Ishikawa (cell line): ENCODE results near the gene COL26A1.

Source experiments
- CEBPB ChIP-seq: IDR thresholded peaks from 2 replicates; pipeline ENCODE4 v1.6.1; 2012
- CREB1 ChIP-seq: IDR thresholded peaks from 2 replicates; pipeline ENCODE4 v1.6.1; 2012; ENCODE audit warnings: low read depth
- EGR1 ChIP-seq: IDR thresholded peaks from 2 replicates; pipeline ENCODE4 v1.6.1; 2012
- EP300 ChIP-seq: IDR thresholded peaks from 2 replicates; pipeline ENCODE4 v1.6.1; 2012; ENCODE audit warnings: borderline replicate concordance
- FOXM1 ChIP-seq: IDR thresholded peaks from 2 replicates; pipeline ENCODE4 v1.6.1; 2012; ENCODE audit warnings: low read depth, borderline replicate concordance
- MAX ChIP-seq: IDR thresholded peaks from 2 replicates; pipeline ENCODE4 v1.6.1; 2012
- NFIC ChIP-seq: IDR thresholded peaks from 2 replicates; pipeline ENCODE4 v1.6.1; 2012
- RAD21 ChIP-seq: IDR thresholded peaks from 2 replicates; pipeline ENCODE4 v1.6.1; 2012; ENCODE audit warnings: low read depth
- REST ChIP-seq: IDR thresholded peaks from 2 replicates; pipeline ENCODE4 v1.6.1; 2012; ENCODE audit warnings: low read depth, mild to moderate bottlenecking
- TAF1 ChIP-seq: IDR thresholded peaks from 2 replicates; pipeline ENCODE4 v1.6.1; 2012; ENCODE audit warnings: low read depth, mild to moderate bottlenecking
- TCF12 ChIP-seq: IDR thresholded peaks from 2 replicates; pipeline ENCODE4 v1.6.1; 2012; ENCODE audit warnings: low read depth
- TEAD4 ChIP-seq: IDR thresholded peaks from 2 replicates; pipeline ENCODE4 v1.6.1; 2012
- USF1 ChIP-seq: IDR thresholded peaks from 2 replicates; pipeline ENCODE4 v1.6.1; 2012
- YY1 ChIP-seq: IDR thresholded peaks from 2 replicates; pipeline ENCODE4 v1.6.1; 2012; ENCODE audit warnings: low read depth
- ZBTB7A ChIP-seq: IDR thresholded peaks from 2 replicates; pipeline ENCODE4 v1.6.1; 2012; ENCODE audit warnings: low read depth

The COL26A1 gene

GRCh38 chr7:101328159-101328558 lies 34.5 kb upstream of the COL26A1 start:
- no peak for TF ChIP-seq USF1
- no peak for TF ChIP-seq MAX
- no peak for TF ChIP-seq REST
- TF ChIP-seq CREB1, result no peak
- TF ChIP-seq TEAD4, result no peak
- TF ChIP-seq FOXM1, result no peak
- no peak for TF ChIP-seq EGR1
- no peak for TF ChIP-seq YY1
- TF ChIP-seq TAF1, result no peak
- no peak for TF ChIP-seq RAD21
- no peak for TF ChIP-seq TCF12
- TF ChIP-seq NFIC, result no peak

GRCh38 chr7:101330011-101330484 lies 32.6 kb upstream of the COL26A1 start:
- TF ChIP-seq CEBPB (no peak), RAD21 (no peak), EP300 (no peak), YY1 (no peak), USF1 (no peak), FOXM1 (no peak), ZBTB7A (no peak), EGR1 (no peak), REST (no peak), NFIC (no peak)

GRCh38 chr7:101332026-101332425 lies 30.6 kb upstream of the COL26A1 start:
- no peak for TF ChIP-seq EP300
- TF ChIP-seq CREB1, result no peak
- TF ChIP-seq NFIC, result no peak
- no peak for TF ChIP-seq USF1
- TF ChIP-seq REST, result no peak
- no peak for TF ChIP-seq TAF1
- TF ChIP-seq MAX, result no peak
- TF ChIP-seq CEBPB, result no peak
- TF ChIP-seq YY1, result no peak
- TF ChIP-seq FOXM1, result no peak

- TF ChIP-seq TCF12, result no peak
- no peak for TF ChIP-seq TAF1
- no peak for TF ChIP-seq MAX
- no peak for TF ChIP-seq RAD21
- no peak for TF ChIP-seq YY1
- no peak for TF ChIP-seq CEBPB
- TF ChIP-seq REST, result no peak
- TF ChIP-seq NFIC, result no peak
- TF ChIP-seq ZBTB7A, result no peak
- no peak for TF ChIP-seq TEAD4
- TF ChIP-seq CREB1, result no peak
- TF ChIP-seq FOXM1, result no peak
- TF ChIP-seq EP300, result no peak
- TF ChIP-seq EGR1, result no peak
- no peak for TF ChIP-seq USF1
Measured at GRCh38 chr7:101333912-101334311, 28.8 kb upstream of the COL26A1 start.
